Erythroblast (primary cell): Measurements from ENCODE around the gene EMCN.

Source experiments
- GATA1 ChIP-seq: IDR thresholded peaks from 2 replicates; pipeline ENCODE4 v1.6.1; 2011; ENCODE audit warnings: low read depth, mild to moderate bottlenecking, control low read depth, low read length, moderate library complexity
- POLR2A ChIP-seq: IDR thresholded peaks from 2 replicates; pipeline ENCODE4 v1.6.1; 2011; ENCODE audit warnings: mild to moderate bottlenecking, low read length

DNA sequence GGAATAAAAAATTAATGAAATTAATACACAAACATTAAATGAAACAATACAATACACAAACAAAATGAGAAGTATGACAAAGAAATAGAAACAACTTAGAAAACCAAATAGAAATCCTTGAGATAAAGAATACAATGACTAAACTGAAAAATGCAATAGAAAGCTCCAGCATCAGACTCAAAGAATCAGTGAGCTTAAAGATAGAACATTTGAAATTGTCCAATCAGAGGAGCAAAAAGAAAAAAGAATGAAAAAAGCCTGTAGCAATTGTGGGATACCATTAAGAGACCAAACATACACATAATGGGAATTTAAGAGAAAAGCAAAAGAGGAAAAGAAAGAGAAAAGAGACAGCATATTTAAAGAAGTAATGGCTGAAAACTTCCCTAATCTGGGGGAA, 25.7 kb downstream of the EMCN start:
- TF ChIP-seq POLR2A (no peak), GATA1 (no peak)
